ENCODE data around the gene NPR3. TPM values are rescaled to one million over a fixed set of nuclear protein-coding genes. Genes with fewer than 3 reads are reported as not detected.

NPR3 gene
- total RNA-seq, 1 experiment from 2014 or later = not detected

DNA sequence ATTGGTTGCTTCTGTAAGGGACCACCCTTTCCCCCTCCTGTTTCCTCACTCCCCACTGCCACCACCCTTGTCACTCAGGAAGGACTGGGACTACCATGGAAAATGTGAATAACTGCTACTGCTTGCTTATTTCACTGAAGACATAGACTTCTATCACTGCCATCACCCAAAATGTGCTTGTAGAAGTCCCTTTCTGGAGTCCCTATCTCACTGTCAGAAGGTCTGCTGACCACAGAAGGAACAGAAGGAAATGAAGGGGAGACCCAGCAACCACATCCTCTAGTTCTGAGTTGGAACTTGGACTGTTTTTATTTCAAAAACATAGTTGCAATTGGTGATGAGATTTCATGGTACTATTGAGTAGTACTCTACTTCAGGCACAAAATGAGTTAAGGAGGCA is 122.5 kb downstream of the NPR3 start:
- Histone ChIP-seq H2BK12ac (ENCODE audit: insufficient read length, low read depth, low read length) (no peak overlapping the region), H2BK5ac (ENCODE audit: insufficient read length, low read length) (no peak overlapping the region), H4K5ac (ENCODE audit: insufficient read length, low read depth, low read length) (no peak overlapping the region), H3K18ac (ENCODE audit: insufficient read length, low read depth, low read length) (no peak overlapping the region), H3K79me1 (ENCODE audit: insufficient read depth, low read depth, low read length, poor library complexity, severe bottlenecking) (no peaks in the 10 kb centered on the region), H3K27ac (ENCODE audit: insufficient read length, low read depth, low read length) (no peak overlapping the region), H3K79me2 (ENCODE audit: insufficient read depth, low read length) (no peaks in the 10 kb centered on the region), H2BK15ac (ENCODE audit: low read depth, low read length) (no peak overlapping the region), H3K23me2 (ENCODE audit: insufficient read length, low read depth, low read length, poor library complexity, severe bottlenecking) (no peaks in the 10 kb centered on the region), H4K20me1 (ENCODE audit: control insufficient read depth, insufficient read depth, insufficient read length) (no peaks in the 10 kb centered on the region), H4K91ac (ENCODE audit: insufficient read length, low read depth, low read length) (no peak overlapping the region), H2BK20ac (ENCODE audit: low read depth, low read length, poor library complexity, severe bottlenecking) (no peak overlapping the region), H3K9ac (ENCODE audit: extremely low read depth, insufficient read length, low read length) (no peak overlapping the region), H3K27me3 (ENCODE audit: insufficient read depth, low read length) (no peaks in the 10 kb centered on the region), H3K4me1 (ENCODE audit: insufficient read depth, low read length) (no peaks in the 10 kb centered on the region), H3K4me2 (ENCODE audit: insufficient read depth, insufficient read length, low read length) (no peak overlapping the region), H3K4ac (ENCODE audit: low read depth, low read length) (no peak overlapping the region), H3K9me3 (ENCODE audit: control insufficient read depth, low read depth, low read length) (no peaks in the 10 kb centered on the region), H2AFZ (ENCODE audit: low read length) (no peak overlapping the region), H2AK5ac (ENCODE audit: insufficient read length, low read length) (no peak overlapping the region), H4K8ac (replicated peaks; ENCODE audit: insufficient read length, low read depth, low read length) (no peak overlapping the region), H3K14ac (ENCODE audit: insufficient read depth, low read length) (no peak overlapping the region), H2BK120ac (ENCODE audit: low read depth, low read length, poor library complexity, severe bottlenecking) (no peak overlapping the region), H3K23ac (ENCODE audit: insufficient read length, low read depth, low read length) (no peak overlapping the region), H3K56ac (ENCODE audit: insufficient read length, low read depth, low read length) (no peak overlapping the region), H3T11ph (ENCODE audit: low read length) (no peak overlapping the region)
- Mint-ChIP-seq H3K27ac (no peak overlapping the region), H3K36me3 (ENCODE audit: insufficient read depth in 1 of 3, low read depth in 3 of 3) (no peaks in the 10 kb centered on the region), H3K9me3 (no peaks in the 10 kb centered on the region; a peak in 1 of 5 replicates), H3K4me3 (no peak overlapping the region), H3K27me3 (ENCODE audit: low read depth) (no peaks in the 10 kb centered on the region; the same call in 1 of the 2 replicates), H3K4me1 (no peaks in the 10 kb centered on the region)
- TF ChIP-seq, protein P1, sequence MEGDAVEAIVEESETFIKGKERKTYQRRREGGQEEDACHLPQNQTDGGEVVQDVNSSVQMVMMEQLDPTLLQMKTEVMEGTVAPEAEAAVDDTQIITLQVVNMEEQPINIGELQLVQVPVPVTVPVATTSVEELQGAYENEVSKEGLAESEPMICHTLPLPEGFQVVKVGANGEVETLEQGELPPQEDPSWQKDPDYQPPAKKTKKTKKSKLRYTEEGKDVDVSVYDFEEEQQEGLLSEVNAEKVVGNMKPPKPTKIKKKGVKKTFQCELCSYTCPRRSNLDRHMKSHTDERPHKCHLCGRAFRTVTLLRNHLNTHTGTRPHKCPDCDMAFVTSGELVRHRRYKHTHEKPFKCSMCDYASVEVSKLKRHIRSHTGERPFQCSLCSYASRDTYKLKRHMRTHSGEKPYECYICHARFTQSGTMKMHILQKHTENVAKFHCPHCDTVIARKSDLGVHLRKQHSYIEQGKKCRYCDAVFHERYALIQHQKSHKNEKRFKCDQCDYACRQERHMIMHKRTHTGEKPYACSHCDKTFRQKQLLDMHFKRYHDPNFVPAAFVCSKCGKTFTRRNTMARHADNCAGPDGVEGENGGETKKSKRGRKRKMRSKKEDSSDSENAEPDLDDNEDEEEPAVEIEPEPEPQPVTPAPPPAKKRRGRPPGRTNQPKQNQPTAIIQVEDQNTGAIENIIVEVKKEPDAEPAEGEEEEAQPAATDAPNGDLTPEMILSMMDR (conservative IDR thresholded peaks at IDR 0.05) = no peak
- no peak for DNase-seq

Data from H9 (cell line).